Measurements from ENCODE around the gene CYP26B1. TPM values are rescaled to one million over a fixed set of nuclear protein-coding genes. Genes with fewer than 3 reads are reported as not detected.

Gene CYP26B1
- total and polyA plus RNA-seq, 12 donors = 0.88 to 8.3 (median 4.7) TPM

DNA sequence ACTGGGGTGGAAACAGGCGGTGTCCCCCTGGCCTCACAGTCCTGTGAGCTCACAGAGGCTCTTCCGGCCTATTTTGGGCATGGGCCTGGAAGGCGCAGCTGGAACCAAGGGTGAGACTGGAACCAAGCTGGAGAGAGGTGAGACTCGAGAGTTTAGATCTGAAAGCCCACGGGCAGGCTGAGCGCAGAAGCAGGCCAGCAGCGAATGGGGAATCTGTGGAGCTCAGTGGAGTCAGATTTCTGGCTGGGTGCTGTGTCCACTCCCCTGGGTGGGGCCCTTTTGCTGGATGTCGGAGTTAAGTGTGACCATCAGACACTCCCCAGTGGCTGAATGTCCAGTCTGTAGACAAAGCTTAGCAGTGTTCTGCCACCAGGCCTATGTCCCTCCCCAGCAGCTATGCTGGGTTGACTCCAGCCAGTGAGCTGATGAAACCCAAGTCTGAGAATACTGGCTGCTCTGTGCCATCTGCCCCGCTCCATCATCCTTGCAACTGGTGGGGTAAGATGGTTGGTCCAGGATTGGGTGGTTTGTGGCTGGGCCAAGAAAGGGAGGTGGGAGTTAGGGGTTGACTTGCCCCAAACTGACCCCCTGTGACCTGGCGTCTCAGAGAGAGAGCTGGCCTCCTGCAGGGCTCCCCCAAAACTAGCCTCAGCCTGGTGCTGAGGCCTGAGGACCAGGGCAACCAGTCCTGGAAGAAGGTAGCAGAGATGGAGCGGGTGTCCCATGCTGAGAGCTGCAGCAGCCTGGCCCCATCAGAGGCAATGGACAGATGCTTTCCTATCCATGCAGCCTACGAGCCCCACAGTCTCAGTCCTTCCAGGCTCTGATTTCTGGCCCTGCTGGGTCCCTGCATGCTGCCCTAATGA is 34.4 kb downstream of the CYP26B1 start:
- intact Hi-C loops (cut with DNase I) = no loop called here
- Histone ChIP-seq H3K27ac (no peak overlapping the region), H3K27me3 (peaks cover 0 to 9% (median 0%) of the 10 kb centered on the region in 7 donors), H3K9me3 (no peaks in the 10 kb centered on the region), H3K4me3 (no peak overlapping the region), H3K4me1 (no peaks in the 10 kb centered on the region), H3K36me3 (no peaks in the 10 kb centered on the region)
- TF ChIP-seq, protein P1, sequence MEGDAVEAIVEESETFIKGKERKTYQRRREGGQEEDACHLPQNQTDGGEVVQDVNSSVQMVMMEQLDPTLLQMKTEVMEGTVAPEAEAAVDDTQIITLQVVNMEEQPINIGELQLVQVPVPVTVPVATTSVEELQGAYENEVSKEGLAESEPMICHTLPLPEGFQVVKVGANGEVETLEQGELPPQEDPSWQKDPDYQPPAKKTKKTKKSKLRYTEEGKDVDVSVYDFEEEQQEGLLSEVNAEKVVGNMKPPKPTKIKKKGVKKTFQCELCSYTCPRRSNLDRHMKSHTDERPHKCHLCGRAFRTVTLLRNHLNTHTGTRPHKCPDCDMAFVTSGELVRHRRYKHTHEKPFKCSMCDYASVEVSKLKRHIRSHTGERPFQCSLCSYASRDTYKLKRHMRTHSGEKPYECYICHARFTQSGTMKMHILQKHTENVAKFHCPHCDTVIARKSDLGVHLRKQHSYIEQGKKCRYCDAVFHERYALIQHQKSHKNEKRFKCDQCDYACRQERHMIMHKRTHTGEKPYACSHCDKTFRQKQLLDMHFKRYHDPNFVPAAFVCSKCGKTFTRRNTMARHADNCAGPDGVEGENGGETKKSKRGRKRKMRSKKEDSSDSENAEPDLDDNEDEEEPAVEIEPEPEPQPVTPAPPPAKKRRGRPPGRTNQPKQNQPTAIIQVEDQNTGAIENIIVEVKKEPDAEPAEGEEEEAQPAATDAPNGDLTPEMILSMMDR (IDR thresholded peaks at IDR 0.05) = no peak
- no peak for DNase-seq
- 91 to 92% methylated on average over 12 of the region's 12 CpGs for WGBS, 2 donors
- peak in 1 of 8 donors; percentile 9 for ATAC-seq

DNA sequence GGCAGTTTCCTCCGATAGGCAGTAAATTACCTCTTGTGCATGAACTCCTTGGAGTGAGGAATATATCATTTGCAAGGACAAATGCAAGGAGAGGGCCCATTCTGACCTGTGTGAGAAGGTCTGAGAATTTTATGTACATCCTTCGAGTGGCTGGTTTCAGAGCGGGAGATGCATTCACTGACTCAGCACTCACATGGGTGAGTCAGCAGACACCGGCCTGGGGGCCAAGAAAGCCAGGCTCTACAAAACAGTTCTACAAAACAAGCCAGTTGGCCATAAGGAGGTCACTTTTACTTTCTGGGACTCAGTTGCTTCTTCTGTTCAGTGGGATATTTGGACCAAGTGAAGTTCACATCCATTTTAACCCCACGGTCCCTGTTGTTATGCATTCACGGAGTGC is 35.3 kb downstream of the CYP26B1 start:
- 94 to 95% methylated on average over 6 of the region's 6 CpGs for WGBS, 2 donors
- intact Hi-C loops (cut with DNase I) = no loop called here
- peaks cover 0 to 12% (median 0%) of the 10 kb centered on the region in 7 donors for H3K27me3 ChIP-seq
- H3K4me3 ChIP-seq = no peak overlapping the region
- no peaks in the 10 kb centered on the region for H3K4me1 ChIP-seq
- H3K36me3 ChIP-seq = no peaks in the 10 kb centered on the region
- no peak for DNase-seq
- no peak overlapping the region for H3K27ac ChIP-seq
- H3K9me3 ChIP-seq = no peaks in the 10 kb centered on the region
- no peak for ATAC-seq
- TF ChIP-seq, protein P1 (IDR thresholded peaks at IDR 0.05) = no peak

DNA sequence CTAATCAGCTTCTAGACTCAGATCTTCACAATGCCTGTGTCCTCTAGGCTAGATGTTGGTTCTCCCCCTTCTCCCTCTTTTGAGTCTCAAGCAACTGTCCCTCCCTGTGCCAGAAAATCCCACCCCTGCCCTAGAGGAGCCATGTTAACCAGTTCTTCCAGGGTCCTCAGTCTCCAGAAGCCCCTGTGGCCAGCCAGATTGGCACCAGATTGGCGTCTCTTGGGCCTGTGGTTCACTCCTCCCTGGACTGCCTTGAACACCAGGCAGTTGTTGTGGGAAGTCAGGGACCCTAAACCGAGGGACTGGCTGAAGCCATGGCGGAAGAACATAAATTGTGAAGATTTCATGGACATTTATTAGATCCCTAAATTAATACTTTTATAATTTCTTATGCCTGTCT is 36.6 kb downstream of the CYP26B1 start:
- Histone ChIP-seq H3K27ac (no peak overlapping the region), H3K27me3 (peaks cover 0 to 10% (median 0%) of the 10 kb centered on the region in 7 donors), H3K36me3 (no peaks in the 10 kb centered on the region), H3K4me3 (no peak overlapping the region), H3K4me1 (no peaks in the 10 kb centered on the region), H3K9me3 (no peaks in the 10 kb centered on the region)
- DNase-seq (no peak), ATAC-seq (no peak)
- TF ChIP-seq, protein P1 (IDR thresholded peaks at IDR 0.05) = no peak
- WGBS, 2 donors = 92 to 99% methylated on average over 3 of the region's 3 CpGs
- intact Hi-C loops (cut with DNase I) = no loop called here

DNA sequence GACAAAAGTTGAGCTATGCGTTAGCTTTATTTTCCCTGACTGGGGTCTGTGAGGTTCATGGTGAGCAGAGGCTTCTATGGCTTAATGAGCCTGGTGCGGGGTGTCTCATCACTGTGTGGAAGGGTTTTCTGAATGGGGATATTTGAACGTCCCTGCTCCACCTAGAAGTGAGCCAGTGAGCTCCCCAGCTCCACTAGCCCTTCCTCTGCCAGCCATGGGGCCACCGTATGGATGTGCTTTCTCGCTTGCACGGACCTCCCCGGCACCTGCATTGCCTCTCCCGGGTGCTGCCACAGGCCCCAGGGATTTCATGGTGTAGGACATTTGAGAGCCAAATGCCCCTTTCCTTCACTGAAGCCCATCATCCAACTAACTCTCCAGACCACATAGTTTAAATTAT is 37.8 kb downstream of the CYP26B1 start:
- H3K27me3 ChIP-seq = peaks cover 0 to 10% (median 0%) of the 10 kb centered on the region in 7 donors
- intact Hi-C loops (cut with DNase I) = no loop called here
- no peaks in the 10 kb centered on the region for H3K4me1 ChIP-seq
- TF ChIP-seq, protein P1 (IDR thresholded peaks at IDR 0.05) = no peak
- ATAC-seq (no peak), DNase-seq (no peak)
- WGBS, 2 donors = 91 to 96% methylated on average over 8 of the region's 8 CpGs
- H3K36me3 ChIP-seq = no peaks in the 10 kb centered on the region
- no peak overlapping the region for H3K27ac ChIP-seq
- no peaks in the 10 kb centered on the region for H3K9me3 ChIP-seq
- no peak overlapping the region for H3K4me3 ChIP-seq

Data from heart right ventricle (tissue), 16 donors.